GM21360 (cell line): ENCODE results near the gene PTPRN2.
"Not testable (repeated sequence)": the region's sequence is repeated elsewhere in the genome, so short reads cannot be mapped to it uniquely, and the experiment has no call there.

ENCODE experiments used
- ATAC-seq: cut with Tn5 transposase; IDR thresholded peaks from one replicate; pipeline ENCODE4 v1.9.1; 2021; ENCODE audit warnings: mild to moderate bottlenecking, moderate library complexity; ENCODE audit not compliant: unreplicated experiment

The PTPRN2 gene

DNA sequence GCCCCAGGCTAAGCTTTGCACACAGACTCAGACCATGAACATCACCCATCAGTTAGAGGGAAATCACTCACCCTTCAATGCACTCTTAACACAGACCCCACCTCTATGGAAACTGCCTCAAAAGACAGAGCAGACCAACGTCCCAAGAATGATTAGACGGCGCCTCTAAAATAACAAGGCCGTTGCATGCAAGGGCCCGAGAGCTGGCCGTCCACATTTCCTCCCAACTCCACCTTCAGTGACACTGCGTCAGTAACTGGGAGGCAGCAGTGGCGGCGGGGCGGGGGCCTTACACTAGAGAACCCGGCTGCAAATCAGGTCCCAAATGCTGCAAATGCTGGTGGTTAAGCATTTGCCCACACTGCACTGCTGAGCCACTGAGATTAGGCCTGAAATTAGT lies 115.0 kb downstream of the PTPRN2 start:
- no peak for ATAC-seq

DNA sequence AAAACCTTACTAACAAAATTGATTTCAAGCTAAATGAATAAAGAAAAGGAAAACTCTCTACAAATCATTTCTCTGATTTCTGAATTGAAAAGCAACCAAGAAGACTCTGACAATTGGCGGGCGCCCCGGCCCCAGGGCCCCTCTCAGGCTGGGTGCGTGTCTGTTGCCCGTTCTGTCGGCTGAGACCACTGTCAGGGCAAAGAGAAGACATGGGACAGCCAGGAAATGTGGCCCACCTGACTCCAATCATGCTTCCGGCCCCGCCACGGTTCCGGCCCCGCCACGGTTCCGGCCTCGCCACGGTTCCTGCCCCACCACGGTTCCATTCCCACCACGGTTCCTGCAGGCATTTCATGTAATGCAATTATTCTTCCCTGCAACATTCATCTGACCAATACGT lies 115.9 kb downstream of the PTPRN2 start:
- no peak for ATAC-seq

DNA sequence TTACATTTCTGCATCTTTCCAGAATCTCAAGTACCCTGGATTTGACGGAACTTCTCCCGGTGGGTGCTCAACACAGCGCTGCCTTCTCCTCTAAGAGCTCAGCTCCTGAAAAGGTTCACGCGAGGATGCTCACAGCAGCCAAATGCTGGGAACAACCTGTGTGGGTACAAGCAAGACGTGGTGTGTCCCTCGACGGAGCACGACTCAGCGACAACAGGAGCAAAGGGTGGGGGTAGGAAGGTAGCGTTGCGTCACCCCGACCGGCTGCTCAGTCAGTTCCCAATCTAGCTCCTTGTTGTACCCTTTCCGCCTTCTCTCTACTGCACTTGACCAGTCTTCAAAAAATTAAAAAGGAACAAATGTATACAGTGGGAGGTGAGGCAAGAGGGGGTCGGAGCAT lies 117.3 kb downstream of the PTPRN2 start:
- no peak for ATAC-seq

DNA sequence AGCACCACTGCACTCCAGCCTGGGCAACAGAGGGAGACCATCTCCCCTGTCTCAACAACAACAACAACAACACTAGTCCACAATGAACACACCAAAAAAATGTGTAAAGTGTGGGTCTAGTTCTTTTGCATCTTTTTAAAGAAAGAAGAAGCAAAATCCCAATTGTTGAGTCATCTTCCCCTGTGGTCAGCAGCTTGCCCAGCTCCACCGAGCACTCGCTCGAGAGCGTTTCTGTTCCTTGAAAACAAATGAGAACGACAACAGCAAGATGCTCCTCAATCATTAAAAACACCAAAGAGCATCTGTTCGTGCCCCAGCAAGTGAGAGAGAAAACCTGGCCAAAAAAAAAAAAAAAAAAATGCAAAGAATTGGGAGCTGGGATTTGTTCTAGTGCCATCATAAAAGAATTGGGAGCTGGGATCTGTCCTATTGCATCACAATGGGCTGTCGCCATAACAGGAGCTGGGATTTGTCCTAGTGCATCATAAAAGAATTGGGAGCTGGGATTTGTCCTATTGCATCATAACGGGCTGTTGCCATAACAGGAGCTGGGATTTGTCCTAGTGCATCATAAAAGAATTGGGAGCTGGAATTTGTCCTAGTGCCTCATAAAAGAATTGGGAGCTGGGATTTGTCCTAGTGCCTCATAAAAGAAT lies 118.1 kb downstream of the PTPRN2 start:
- ATAC-seq: no peak

DNA sequence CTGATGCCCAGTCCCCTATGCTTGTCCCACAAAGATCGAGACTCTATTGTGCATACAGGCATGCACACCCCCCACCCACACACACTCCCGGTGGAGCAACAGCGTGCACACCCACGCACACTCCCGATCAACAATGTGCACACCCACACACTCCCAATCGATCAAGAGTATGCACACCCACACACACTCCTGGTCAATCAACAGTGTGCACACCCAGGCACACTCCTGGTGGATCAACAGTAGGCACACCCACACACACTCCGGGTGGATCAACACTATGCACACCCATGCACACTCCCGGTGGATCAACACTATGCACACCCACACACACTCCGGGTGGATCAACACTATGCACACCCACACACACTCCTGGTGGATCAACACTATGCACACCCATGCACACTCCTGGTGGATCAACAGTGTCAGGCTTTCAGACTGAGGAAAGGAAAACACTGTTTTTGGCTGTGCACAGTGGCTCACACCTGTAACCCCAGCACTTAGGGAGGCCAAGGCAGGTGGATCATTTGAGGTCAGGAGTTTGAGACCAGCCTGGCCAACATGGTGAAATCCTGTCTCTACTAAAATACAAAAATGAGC lies 118.8 kb downstream of the PTPRN2 start:
- no peak for ATAC-seq

DNA sequence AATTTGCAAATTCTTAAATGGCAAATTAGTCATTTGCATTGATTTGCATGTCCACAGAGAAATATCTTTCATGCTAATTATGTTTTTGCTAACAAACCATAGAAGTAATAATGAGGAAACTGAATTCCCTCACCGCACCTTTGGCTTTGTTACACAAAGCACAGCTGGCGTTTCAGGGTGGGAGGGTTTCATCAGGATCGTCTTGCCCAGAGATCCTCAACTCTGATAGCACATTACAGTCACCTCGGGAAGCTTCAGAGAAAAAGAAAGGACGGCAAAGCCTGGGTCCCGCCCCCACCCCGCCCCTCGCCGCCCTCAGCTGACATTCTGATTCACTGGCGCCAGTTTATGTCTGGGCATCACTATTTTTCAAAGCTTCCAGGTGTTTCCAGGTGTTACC lies 119.4 kb downstream of the PTPRN2 start:
- no peak for ATAC-seq

DNA sequence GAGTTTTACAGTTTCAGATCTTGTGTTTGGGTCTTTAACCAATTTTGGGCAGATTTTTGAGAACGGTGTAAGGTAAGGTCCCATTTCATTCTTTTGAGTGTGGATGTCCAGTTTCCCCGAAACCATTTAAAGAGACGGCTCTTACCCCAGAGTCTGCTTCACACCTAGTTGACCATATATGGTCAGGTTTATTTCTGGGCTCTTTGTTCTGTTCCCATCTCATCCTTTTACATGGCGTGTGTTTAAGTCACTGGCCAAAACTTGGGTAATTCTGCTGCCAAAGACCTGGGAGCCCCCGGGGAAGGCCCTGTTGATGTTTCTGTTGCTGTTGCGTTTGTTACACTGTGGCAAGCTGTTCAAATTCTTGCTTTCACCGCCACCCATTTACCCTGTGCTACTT lies 120.1 kb downstream of the PTPRN2 start:
- no peak for ATAC-seq

DNA sequence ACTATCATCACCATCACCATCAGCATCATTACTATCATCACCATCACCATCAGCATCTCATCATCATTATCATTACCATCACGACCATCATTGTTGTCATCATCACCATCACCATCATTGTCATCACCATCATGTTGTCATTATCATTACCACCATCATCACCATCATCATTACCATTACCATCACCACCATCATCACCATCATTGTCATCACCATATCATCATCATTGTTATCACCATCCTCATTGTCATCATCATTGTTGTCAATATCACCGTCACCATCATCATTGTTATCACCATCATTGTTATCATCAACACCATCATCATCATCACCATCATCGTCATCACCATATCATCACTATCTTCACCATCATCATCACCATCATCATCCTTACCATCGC lies 124.3 kb downstream of the PTPRN2 start:
- no peak for ATAC-seq

DNA sequence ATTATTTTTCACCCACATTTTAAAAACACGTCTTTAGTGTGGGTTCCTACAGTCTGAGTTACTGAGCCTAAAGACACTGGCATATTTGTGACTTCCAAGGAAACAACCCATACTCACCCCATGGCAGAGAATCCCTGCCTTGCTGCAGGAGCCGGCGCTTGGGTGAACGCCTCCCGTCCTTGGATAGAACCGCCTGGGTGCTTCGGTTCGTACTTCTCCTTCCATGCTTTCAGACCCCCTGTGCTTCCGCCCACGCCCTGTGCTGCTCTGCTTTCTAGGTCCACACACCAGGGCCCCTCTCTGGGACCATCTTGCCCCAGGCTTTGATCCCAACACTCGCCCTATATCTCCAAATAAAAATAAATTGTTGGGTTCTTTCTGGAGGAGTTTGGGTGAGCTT lies 125.8 kb downstream of the PTPRN2 start:
- ATAC-seq: no peak

DNA sequence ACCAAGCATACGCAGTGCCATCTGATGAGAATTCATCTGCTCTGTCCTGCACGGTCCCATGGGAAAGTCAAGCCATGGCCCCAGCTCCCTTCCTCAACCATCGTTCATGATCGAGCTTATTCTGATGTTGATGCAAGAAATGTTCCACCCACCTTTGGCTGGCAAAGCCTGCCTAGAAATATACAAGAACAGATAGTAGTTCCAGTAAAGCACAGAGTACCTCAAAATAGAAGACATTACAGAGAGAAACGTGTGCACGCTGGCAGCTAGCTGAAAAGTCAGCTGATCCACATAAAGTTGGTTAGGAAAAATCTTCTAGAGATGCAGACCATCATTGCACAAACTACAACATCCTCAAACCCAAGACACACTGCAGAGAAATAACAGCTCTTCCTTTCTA lies 127.0 kb downstream of the PTPRN2 start:
- no peak for ATAC-seq

DNA sequence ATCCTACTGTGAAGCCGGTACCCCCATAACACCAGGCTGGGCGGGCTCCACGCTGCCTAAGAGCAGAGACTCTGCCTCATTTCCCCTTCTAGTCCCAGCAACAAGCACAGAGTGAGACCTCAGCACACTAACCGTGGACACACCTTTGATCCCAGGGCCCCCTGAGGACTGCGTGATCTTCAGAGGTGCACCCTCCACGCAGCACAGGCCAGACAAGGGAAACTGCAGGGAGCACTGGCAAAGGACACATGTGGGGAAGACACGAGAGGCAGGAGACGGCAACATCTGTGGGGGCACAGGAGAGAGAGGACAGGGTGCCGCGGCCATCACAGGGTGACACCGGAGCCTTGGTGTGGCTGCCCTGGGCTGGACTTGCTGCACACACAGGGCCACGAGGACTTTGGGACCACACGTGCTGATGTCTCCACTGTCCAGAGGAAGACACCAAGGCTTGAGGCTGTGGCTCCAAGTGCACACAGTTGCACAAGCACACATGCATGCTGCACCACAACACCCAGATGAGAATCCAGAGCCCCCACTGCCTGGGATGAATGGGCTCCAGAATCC lies 128.8 kb downstream of the PTPRN2 start:
- no peak for ATAC-seq

DNA sequence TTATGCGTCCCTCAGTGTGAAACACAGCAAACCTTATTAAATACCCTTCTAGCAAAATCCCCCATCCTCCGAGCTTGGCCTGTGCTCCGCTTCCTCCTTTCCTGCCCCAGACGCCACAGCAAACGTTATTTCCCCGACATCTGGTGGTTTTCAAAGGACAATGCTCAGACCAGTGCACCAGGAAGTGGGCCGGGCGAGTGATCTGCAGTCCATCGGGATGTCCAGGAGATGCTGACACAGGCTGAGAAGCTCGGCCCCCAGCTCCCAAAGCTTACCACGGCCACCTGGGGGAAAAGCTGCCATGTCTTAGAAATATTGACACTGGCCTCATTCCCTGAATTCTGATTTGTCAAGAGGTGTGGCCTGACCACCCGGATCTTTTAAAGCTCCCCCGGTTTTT lies 129.5 kb downstream of the PTPRN2 start:
- no peak for ATAC-seq

DNA sequence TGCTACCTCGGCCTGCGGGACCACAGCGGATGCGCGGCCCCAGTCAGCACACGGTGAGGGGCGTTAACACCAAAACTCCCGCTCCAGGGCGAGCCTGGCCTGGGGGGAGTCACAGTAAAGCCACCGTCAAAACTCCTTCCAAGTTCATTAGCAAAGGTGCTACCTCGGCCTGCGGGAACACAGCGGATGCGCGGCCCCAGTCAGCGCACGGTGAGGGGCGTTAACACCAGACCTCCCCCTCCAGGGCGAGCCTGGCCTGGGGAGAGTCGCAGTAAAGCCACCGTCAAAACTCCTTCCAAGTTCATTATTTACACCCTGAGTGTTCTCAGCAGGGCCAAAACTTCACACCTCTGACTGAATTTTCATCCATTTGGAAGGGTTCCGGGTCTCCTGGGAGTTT lies 130.0 kb downstream of the PTPRN2 start:
- ATAC-seq: not testable (repeated sequence)

DNA sequence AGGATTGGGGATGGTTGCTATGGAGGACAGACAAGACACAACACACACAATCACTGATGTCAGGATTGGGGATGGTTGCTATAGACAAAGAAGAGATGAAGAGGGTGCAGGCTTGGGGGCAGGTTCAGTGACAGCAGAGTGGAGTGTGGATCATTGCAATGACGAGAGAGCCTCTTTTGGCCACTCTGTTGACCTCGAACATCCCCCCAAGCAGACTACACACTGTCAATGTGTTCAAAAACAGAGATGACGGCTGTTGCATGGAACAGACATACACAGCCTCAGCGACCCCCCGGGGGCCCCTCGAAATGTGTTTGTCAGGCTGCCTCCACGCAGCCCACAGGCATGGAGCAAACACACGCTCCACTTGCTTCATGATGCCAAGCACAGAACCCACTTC lies 133.0 kb downstream of the PTPRN2 start:
- ATAC-seq: no peak

DNA sequence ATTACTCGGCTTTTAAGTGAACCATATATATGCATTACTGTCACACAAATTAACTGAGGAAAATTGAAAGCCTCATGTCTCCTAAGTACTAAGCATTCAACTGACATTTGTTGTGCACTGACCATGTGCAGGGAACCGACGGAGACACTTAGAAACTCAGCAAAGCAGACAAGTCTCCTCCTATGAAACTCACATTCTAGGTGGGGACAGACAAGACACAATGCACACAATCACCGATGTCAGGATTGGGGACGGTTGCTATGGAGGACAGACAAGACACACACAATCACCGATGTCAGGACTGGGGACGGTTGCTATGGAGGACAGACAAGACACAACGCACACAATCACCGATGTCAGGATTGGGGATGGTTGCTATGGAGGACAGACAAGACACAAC lies 134.0 kb downstream of the PTPRN2 start:
- ATAC-seq: no peak

DNA sequence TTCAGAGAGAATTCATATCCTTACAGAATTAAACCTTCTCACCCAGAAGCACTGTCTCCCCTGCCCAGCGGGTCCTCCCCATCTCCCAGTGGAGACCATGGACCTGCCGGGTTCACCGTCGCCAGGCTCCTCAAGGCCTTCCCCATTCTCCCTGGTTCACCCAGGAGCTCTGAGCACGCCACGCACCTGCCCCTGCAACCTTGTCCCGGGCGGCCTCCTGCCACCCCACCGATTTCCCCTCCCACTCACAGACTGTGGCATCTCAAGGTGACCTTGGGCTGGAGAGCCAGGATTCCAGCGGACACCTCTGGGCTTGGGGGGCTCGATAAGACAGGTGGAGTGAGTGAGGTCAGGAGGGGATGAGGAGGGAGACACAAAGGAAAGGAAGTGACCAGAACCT lies 135.3 kb downstream of the PTPRN2 start:
- no peak for ATAC-seq

DNA sequence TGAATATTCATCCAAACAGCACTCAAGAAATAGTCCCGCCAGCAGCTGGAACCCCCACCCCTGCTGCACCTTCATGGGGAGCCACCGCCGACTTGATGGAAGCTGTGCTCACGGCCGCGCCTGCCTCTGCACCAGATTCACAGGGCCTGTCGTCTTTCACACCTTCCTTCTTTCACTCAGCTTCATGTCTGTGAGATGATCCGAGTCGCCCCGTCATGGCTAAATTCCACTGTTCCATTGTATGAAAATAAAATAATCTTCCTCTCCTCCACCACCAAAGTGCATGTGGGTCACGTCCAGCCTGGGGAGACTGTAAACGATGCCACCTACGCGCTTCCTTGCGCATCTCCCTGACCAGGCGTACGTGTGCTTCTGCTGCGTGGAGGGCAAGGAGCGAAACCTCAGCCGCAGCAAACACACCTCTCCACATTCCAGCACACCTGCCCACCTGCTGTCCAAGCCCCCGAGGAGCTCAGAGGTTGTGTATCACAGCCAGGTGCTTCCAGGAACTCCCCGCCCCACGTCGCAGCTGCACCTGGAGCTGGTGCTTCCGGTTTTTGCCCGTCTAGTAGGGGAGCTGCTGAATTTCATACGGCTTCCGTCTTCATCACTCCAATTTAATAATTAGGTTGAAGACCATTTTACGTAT lies 137.0 kb downstream of the PTPRN2 start:
- ATAC-seq: no peak

DNA sequence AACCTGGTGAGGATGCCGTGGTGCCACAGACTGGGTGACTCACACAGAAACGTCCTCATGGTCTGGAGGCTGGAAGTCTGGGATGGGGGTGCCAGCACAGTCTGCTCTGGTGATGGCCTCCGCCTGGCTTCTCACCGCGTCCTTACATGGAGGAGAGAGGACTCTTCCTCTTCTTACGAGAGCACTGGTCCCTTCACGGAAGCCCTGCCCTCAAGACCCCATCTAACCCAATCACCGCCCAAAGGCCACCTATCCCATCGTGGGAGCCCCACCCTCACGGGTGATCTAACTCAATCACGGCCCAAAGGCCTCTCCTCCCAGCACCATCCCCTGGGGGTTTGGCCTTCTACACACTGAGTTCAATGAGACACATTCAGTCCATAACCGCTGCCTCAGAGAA lies 137.7 kb downstream of the PTPRN2 start:
- ATAC-seq: no peak

DNA sequence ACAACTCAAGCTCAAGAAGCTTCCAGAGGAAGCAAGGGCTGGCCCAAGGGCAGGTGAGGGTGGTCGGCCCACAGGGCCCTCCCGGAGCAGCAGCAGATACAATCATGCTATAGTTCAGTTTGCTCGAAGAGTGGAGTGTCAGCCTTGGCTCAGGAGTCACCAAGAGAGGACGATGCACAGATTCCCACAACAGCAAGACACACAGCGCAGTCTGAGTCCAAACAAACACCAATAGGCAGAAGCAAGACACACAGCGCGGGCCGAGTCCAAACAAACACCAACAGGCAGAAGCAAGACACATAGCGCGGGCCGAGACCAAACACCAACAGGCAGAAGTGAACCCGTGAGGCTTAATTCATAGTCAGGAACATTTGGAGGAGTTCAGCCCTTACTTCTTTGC lies 138.4 kb downstream of the PTPRN2 start:
- ATAC-seq: no peak

DNA sequence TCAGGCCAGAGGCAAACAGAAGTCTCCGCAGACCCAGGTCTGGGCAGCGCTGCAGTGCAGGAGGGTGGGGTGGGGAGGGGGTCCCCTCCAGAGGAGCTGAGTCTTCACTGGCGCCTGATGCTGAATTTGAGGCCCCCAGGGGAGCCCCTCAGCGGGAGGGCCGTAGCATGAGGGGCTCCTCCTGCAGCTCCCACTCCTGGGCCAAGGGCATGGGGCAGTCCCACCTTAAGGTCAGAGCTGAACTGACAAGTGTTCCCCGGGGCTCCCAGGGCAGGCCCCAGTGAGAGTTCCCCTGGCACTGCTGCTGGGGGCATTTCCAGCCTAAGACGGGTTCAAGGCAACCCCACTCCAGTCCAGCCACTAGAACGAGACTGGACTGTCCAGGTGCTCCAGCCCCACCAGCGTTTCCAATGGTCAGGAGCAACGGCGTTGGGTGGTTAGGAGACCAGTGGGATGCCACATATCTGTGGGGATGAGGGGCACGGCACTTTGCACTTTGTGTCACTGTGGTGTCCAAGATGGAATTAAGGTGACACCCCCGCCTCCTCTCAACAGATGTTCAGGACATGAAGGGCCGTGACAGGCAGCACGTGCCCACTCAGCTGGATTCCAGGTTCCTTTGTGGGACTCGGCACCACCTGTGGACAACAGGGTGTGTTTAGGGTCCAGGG lies 139.1 kb downstream of the PTPRN2 start:
- no peak for ATAC-seq

DNA sequence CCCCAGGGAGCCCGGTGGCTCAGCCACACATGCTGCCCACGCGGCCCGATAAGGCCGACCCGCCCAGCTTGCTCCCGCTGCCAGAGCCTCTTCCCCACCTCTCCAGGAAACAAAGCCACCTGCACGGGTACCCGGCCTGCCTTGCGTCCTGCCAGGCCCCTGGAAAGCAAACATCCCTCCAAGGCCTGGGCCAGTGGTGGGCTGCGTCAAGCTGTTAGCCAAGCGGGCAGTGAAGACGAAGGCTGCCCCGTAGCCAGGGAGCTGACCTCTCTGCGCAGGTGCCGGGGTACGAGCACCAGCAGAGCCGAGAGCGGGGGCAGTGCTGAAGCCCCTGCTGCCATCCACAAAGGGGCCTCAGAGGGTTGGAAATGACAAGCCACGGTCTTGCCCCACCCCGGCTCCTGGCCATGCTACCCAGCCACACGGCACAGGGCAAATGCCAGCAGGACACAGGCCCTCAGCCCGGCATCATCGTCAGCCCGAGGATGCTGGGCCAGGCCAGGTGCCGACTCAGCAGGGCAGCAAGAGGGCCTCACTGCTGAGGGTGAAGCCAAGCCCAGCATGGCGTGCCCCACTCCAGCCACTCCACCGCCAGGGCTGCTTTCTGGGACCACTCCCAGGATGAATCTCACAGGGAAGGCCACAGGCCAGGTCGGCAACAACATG lies 140.0 kb downstream of the PTPRN2 start:
- no peak for ATAC-seq
